Measurements from ENCODE around the gene METTL16.
"Not testable (repeated sequence)": the region's sequence is repeated elsewhere in the genome, so short reads cannot be mapped to it uniquely, and the experiment has no call there.

The METTL16 gene

GRCh38 chr17:2500446-2500845 is 11.2 kb downstream of the METTL16 start:
- DNase-seq = no peak

- DNase-seq = not testable (repeated sequence)
Measured at GRCh38 chr17:2489286-2489685, 22.4 kb downstream of the METTL16 start.

- DNase-seq = no peak
Measured at GRCh38 chr17:2487306-2487705, 24.4 kb downstream of the METTL16 start.

- not testable (repeated sequence) for DNase-seq
Measured at GRCh38 chr17:2486709-2487108, 25.0 kb downstream of the METTL16 start.

- DNase-seq = no peak
Measured at GRCh38 chr17:2485970-2486369, 25.7 kb downstream of the METTL16 start.

GRCh38 chr17:2485543-2485942 is 26.1 kb downstream of the METTL16 start:
- DNase-seq = no peak

- no peak for DNase-seq
Measured at GRCh38 chr17:2484876-2485275, 26.8 kb downstream of the METTL16 start.

- no peak for DNase-seq
Measured at GRCh38 chr17:2483084-2483483, 28.6 kb downstream of the METTL16 start.

- no peak for DNase-seq
Measured at GRCh38 chr17:2482218-2482617, 29.5 kb downstream of the METTL16 start.

- no peak for DNase-seq
Measured at GRCh38 chr17:2481760-2482159, 29.9 kb downstream of the METTL16 start.

- DNase-seq = no peak
Measured at GRCh38 chr17:2478458-2478857, 33.2 kb downstream of the METTL16 start.

GRCh38 chr17:2475056-2475455 is 36.6 kb downstream of the METTL16 start:
- no peak for DNase-seq

- DNase-seq = no peak
Measured at GRCh38 chr17:2474371-2474770, 37.3 kb downstream of the METTL16 start.

- no peak for DNase-seq
Measured at GRCh38 chr17:2468270-2468669, 43.4 kb downstream of the METTL16 start.

GRCh38 chr17:2466931-2467330 is 44.8 kb downstream of the METTL16 start:
- no peak for DNase-seq

GRCh38 chr17:2462481-2462880 is 49.2 kb downstream of the METTL16 start:
- DNase-seq = no peak

- DNase-seq = no peak
Measured at GRCh38 chr17:2459917-2460271, 51.8 kb downstream of the METTL16 start.

GRCh38 chr17:2457913-2458312 is 53.8 kb downstream of the METTL16 start:
- no peak for DNase-seq

- DNase-seq = no peak
Measured at GRCh38 chr17:2456475-2456874, 55.2 kb downstream of the METTL16 start.

- DNase-seq = no peak
Measured at GRCh38 chr17:2455956-2456355, 55.7 kb downstream of the METTL16 start.

GRCh38 chr17:2453866-2454265 is 57.8 kb downstream of the METTL16 start:
- no peak for DNase-seq

GRCh38 chr17:2453325-2453724 is 58.4 kb downstream of the METTL16 start:
- no peak for DNase-seq

GRCh38 chr17:2452216-2452750 is 59.4 kb downstream of the METTL16 start:
- no peak for DNase-seq

GRCh38 chr17:2450016-2450650 is 61.6 kb downstream of the METTL16 start:
- no peak for DNase-seq

GRCh38 chr17:2449486-2449885 is 62.2 kb downstream of the METTL16 start:
- DNase-seq = no peak

Data from activated T-cell treated with anti-CD3 and anti-CD28 coated beads for 4 hours (primary cell).